ENCODE results near the gene OAF.
"Not testable (repeated sequence)": the region's sequence is repeated elsewhere in the genome, so short reads cannot be mapped to it uniquely, and the experiment has no call there.

Gene OAF

GRCh38 chr11:120273956-120274355 is 63.1 kb downstream of the OAF start:
- not testable (repeated sequence) for FAIRE-seq

- no peak for FAIRE-seq
Observed at GRCh38 chr11:120279502-120279901, 68.7 kb downstream of the OAF start.
